ENCODE data around the gene DSC1.

Gene DSC1

DNA sequence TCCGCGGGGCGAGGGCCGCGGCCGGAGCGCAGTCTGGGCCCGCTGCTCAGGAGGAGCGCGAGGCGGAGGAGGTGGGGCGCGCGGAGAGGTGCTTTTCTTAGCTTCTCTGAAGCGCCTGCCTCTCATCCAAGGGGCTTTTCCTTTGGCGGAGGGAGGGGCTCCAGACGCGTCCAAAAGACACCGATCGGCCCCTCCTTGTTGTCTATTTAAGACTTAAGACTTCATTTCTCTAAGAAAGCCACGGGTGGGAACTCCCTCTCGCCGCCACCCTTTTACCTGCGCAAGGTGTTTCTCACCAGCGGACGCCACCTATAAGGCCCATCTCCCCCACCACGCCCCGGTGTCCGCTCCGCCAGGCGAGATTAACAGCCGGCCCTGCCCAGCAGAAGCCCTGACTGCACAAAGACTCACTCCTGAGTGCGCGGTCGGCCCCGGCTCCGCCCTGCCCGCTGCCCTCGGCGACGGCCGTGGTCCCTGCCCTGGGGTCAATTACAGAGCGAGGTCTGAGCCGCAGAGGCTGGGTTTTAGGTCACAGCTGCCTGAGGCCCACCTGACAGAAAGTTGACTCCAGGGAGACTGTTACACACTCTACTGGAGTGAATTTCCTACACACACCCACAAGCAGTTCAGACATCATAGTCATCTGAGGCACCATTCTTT lies 60.5 kb downstream of the DSC1 start, which contains the start of gene DSC2:
DSC2 (minus strand) TSS at position 397 of the 660 bp plus-strand sequence. CDS start 450 bp downstream, outside the sequence.
- DNase-seq: no peak

DNA sequence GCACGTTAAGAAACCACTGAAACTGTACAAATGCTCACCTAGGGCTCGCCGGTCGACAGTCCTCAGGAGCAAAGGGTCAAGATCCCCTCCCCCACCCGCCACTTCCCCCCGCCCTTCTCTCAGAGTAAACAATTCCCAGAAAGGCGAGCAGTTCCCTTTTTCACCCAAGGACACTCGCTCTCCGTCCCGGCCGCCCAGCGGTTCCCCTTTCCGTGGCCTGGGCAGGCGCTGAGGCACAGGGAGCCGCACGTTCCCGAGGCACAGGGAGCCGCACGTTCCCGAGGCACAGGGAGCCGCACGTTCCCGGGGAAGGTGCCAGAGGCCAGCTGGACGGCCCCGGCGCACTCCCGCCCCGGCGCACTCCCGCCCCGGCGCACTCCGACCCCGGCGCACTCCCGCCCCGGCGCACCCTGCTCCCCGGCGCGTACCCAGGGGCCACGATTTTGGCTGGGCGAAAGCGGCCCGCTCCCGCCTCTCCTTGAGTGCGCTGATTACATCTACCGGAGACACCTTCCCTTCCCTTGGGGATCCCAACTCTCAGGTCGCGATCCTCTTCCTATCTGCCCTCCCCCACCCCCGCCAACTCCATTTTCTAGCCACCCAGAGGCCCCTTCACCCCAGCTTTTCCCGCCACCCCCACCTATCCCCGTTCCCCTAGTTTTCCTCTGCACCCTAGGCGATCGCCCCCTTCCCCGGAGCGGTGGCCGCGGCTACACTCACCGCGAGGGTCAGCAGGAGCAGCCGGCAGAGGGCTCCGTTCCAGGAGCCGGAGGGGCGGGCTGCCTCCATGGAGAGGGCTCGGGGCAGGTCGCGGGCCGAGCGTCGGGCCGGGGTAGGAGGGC lies 61.3 kb downstream of the DSC1 start:
- DNase-seq: no peak

DNA sequence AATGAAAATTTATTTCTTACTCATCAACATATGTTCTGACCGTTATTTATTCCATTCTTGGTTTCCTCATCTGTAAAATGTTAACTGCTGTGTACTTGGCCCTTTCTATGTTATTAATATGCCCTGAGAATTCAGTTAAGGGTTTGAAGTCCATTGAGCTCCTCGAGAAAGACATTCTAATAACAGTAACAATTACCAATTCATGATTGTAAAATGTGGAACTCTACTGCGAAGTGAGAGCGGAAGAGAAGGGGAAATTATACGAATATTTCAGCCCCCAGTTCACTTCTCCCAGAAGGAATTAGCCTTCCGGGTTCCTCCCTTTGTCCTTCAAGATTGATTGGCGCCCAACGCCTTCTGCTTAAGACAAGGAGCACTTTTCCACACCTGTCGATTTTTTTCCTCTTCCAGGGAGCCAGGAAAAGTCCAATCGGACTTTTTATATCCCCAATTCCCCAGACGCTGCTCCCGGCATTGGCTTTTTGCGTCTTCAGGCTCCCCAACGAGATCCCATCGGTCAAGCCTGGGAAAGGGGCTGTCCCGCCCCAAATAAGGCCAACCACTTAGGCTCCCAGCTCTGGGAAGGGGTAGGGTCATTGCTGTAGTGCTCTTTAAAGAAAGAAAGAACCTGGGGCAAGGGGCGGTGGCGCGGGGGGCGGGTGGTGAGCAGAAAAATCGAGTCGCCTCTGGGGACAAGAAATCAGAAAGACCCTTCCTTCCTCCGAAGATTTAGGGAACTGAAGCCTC lies 62.0 kb downstream of the DSC1 start:
- no peak for DNase-seq

DNA sequence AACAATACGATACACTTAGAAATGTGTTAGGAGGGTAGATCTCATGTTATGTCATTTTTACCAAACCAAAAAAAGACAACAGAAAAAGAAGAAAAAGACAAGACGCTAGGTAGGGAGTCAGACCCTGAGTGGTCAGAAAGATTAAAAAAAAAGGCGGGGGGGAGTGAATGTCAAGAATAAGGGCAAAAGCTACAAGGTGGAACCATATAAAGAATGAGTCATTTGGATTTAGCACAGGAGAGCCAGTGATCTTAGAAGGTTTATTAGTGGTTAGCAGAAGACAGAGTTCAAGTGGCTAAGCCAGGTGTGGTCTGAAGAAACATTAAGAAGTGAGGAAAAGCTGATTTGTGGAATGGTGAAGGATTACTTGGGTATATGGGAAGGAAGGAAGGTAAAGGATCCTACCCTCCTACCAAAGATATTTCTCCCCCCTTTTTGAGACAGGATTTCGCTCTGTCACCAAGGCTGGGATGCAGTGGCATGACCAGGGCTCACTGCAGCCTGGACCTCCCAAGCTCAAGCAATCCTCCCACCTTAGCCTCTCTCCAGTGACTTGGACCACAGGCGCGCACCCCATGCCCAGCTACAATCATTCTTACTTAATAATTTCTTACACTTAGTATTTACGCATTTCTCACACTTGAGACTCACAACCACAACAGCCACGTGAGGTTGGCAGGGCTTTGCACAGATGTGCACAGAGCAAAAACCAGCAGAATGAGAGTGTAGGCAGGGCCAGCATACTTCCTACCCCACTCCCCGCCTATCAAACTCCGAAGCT lies 63.0 kb downstream of the DSC1 start:
- no peak for DNase-seq

DNA sequence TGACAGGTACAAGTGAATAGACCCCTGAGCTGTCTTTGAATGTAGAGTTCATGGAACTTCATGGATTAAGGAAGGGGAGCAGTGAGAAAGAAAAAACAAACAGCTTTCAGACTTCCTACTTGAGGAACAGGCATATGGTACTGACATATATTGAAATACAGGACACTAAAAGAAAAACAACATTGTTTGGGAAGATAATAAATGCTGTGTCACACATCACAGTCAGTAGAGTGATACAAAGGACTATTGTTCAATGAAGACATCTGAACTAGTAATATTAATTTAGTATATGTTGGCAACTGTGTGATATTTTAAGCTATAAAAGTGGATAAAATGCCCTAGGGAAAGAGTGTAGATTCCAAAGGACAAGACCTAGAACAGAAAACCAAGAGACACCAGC lies 63.8 kb downstream of the DSC1 start:
- no peak for DNase-seq

DNA sequence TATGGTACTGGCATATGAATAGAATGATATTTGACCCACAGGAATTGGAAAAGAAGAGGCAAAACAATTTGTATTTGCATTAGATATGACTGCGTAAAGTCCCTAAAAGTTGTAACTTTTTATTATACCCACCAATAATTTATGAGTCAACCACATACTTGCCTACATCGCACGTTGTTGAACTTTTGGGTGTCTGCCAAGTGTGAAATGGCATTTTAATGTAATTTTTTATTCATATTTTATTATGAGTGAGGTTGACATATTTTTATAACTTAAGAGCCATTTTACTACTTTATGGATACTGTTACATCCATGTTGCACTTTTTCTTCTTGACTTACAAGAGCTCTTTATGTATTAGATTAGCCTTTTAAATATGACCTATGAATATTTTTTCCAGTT lies 65.0 kb downstream of the DSC1 start:
- DNase-seq: no peak

DNA sequence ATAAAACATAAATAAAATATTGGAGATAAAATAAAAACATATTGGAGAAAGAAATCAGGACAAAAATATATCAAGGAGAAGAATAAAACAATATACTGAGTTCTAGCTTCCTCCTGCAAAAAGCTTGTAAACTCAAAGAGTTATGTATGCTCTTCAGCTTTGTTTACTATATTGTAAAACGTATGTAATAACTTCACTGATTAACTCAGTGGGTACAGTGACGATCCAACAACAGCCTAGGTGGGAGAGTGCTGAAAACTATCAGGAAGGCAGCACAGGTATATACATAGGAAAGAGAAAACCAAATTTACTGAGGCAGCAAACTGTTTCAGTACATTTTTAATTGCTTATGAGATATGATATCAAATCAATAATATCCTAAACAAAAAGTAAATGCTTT lies 68.8 kb downstream of the DSC1 start:
- DNase-seq: no peak

DNA sequence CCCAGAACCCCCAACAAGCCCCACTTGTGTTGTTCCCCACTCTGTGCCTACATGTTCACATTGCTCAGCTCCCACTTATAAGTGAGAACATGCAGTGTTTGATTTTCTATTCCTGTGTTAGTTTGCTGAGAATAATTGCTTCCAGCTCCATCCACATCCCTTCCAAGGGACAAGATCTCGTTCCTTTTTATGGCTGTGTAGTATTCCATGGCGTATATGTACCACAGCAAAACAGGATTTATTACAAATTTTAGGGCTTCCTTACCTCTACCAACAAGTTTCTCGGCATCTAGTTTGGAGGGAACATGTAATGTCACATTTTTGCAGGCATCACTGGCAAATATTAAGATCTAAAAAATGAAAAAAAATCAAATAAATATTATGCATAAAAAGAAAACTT lies 69.4 kb downstream of the DSC1 start:
- DNase-seq: no peak

DNA sequence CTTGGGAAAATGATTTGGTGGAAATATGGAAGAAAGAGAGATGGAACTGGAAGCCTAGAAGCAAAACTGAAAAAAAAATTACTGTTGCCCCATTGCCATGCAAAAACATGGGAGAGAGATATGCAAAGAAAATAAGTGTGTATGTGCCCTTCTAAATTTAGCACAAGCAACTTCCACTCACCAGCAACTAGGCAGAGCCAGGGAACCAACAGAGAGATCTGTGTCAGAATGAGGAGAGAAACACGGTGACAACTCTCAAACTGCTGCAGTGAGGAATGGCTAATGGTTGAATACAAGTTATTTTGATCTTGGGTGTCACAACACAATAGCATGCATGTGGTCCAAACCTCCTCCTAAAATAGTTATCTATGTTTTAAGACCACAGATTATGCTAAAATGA lies 71.3 kb downstream of the DSC1 start:
- no peak for DNase-seq

DNA sequence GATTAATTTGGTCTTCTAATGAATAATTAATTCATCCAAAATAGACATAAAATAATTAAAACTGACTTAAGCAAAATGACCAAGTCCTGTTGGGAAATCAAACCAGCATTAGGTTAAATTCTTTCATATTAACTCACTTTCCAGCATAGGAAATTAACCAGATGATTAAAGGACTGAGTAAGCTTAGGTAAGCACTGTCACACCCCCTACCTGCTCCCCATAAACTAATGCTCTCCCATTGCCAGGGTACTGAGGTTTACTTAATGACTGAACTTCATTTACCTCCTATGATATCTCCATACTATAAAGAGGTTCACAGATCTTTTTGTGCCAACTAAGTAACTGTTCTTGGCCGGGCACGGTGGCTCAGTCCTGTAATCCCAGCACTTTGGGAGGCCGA lies 74.1 kb downstream of the DSC1 start:
- DNase-seq: no peak

DNA sequence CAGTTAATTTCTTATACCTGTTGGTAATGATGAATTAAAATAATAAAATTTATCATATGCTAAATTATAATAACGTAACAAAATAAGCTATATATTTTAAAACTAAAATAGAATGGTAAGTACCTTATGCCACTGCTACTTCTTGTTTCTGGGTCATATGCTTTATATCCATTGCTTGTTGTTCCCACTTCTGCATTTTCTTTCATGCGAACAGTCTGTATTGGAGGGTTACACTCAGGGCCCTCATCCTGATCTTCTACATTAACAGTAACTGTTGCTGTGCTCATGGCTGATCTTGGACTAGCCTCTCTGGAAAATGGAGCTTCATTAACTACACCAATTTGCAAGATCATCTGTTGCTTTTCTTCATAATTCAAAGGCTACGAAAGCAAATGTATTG lies 82.7 kb downstream of the DSC1 start:
- no peak for DNase-seq
